ENCODE data around the gene SLAMF7. TPM values are rescaled to one million over a fixed set of nuclear protein-coding genes. Genes with fewer than 3 reads are reported as not detected.
A peak's percentile ranks its signal among the peaks of the same experiment; 100 is the strongest.

Gene SLAMF7
- total and polyA plus RNA-seq, 10 of the 15 experiments (the other 5 are each of a cell fraction or from before 2014, with no cell fraction given), result 66.6 to 284 (median 108) TPM

DNA sequence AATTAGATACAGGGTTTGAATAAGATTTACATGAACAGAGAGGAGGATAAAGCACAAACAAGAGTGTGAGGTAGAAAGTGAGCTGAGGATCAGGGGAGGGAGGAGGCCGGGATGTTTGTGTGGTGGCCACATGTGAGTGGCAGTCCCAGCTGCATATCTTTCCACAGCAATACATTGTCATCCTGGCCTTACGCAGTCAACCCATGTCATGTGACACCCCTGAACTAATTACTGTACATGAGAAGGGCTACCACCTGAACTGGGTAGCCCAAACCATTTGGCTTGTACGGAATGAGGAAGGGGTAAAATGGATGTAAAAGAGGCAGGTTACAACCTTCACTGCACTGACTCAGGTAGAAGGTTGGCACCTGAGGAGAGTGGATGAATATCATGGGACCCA is 4.2 kb downstream of the SLAMF7 start:
- Histone ChIP-seq H4K20me1 (ENCODE audit: control insufficient read depth, insufficient read depth) (no peaks in the 10 kb centered on the region), H3K36me3 (ENCODE audit: control insufficient read depth in 2 of 2, insufficient read depth in 2 of 2, low read length in 1 of 2) (peaks cover 3 to 6% of the 10 kb centered on the region in 2 experiments), H3K4me2 (ENCODE audit: control insufficient read depth, insufficient read depth) (peak overlapping the region; percentile 95), H3K27me3 (replicated peaks in 1 of 2; ENCODE audit: control insufficient read depth in 2 of 2, insufficient read depth in 2 of 2, low read length in 1 of 2) (no peaks in the 10 kb centered on the region), H3K9me3 (replicated peaks; ENCODE audit: control insufficient read depth, insufficient read depth, low read length) (no peaks in the 10 kb centered on the region), H3K9ac (ENCODE audit: control insufficient read depth, insufficient read depth, low read length) (peak overlapping the region; percentile 63), H3K4me3 (peak overlapping the region; percentile 99), H3K79me2 (ENCODE audit: control insufficient read depth, insufficient read depth, low read length) (peaks cover 97% of the 10 kb centered on the region), H2AFZ (ENCODE audit: control insufficient read depth, low read depth, low read length) (no peak overlapping the region), H3K27ac (ENCODE audit: control insufficient read depth, insufficient read depth) (peak overlapping the region; percentile 78), H3K4me1 (ENCODE audit: control insufficient read depth, insufficient read depth, low read length) (peaks cover 44% of the 10 kb centered on the region)
- 84% methylated on average over 3 of the region's 3 CpGs for WGBS (ENCODE audit: insufficient coverage, insufficient replicate concordance, low lambda C conversion rate, missing lambda C conversion rate)
- POLR2A ChIA-PET, result interaction anchor here (1.3 to 8.3 kb wide), 10 partner anchors 9 to 97 kb away, joined by 3 to 65 read pairs (median 20); partner anchors contain the start of genes CD48 and SLAMF1
- SMC1A ChIA-PET (ENCODE audit: uncharacterized antibody, unreplicated experiment), result interaction anchor here (0.6 to 15.1 kb wide), 13 partner anchors 10 to 208 kb away, joined by 3 to 447 read pairs (median 13); partner anchors contain the start of gene CD48
- RAD21 ChIA-PET (ENCODE audit: unreplicated experiment), result interaction anchor here (1.1 to 8.3 kb wide), 15 partner anchors 11 to 195 kb away, joined by 3 to 151 read pairs (median 15); partner anchors contain the start of genes CD48 and SLAMF1
- intact Hi-C loops (cut with micrococcal nuclease; ENCODE audit: unreplicated experiment), result no loop called here
- CTCF ChIA-PET, result interaction anchor here (0.7 to 13.0 kb wide), 9 partner anchors 10 to 167 kb away, joined by 3 to 234 read pairs (median 13); partner anchors contain the start of genes CD48 and LY9
- no TSS peak for BruUV-seq (replicated peaks)
- in situ Hi-C loops (cut with MboI), result no loop called here
- FAIRE-seq, result no peak
- peak; percentile 52 for ATAC-seq
- DNase-seq (ENCODE audit: low read depth, low spot score), result no peak
- peak; percentile 57 for TF ChIP-seq NFYB (IDR thresholded peaks at IDR 0.05; ENCODE audit: insufficient read depth, low read depth, low read length)
- no peak for TF ChIP-seq ATF2 (IDR thresholded peaks at IDR 0.05; ENCODE audit: low read length)
- TF ChIP-seq GATAD2B (conservative IDR thresholded peaks at IDR 0.05; ENCODE audit: low read depth), result no peak
- TF ChIP-seq CUX1 (IDR thresholded peaks at IDR 0.05; ENCODE audit: insufficient replicate concordance, low read depth, low read length), result no peak
- no peak for TF ChIP-seq ESRRA (IDR thresholded peaks at IDR 0.05; ENCODE audit: low read length)
- TF ChIP-seq NFIC (IDR thresholded peaks at IDR 0.05; ENCODE audit: low read depth, low read length), result no peak
- peak; percentile 55 for TF ChIP-seq USF2 (IDR thresholded peaks at IDR 0.05; ENCODE audit: borderline replicate concordance, low read depth, low read length)
- TF ChIP-seq USF1 (IDR thresholded peaks at IDR 0.05; ENCODE audit: borderline replicate concordance, extremely low read length, insufficient read depth, low read depth, low read length), result peak; percentile 44
- TF ChIP-seq ZNF687 (IDR thresholded peaks at IDR 0.05), result peak; percentile 95
- peak; percentile 77; the same call in 1 of the 2 replicates for TF ChIP-seq BACH1 (IDR thresholded peaks at IDR 0.05; ENCODE audit: borderline replicate concordance)

Measured in GM12878 (cell line).